ENCODE results near the gene CPA1. TPM values are rescaled to one million over a fixed set of nuclear protein-coding genes. Genes with fewer than 3 reads are reported as not detected.

The CPA1 gene
- total and polyA plus RNA-seq, 4 donors = 0.31 to 12.5 (median 0.73) TPM

GRCh38 chr7:130409067-130409711 is 28.9 kb downstream of the CPA1 start:
- WGBS, 2 donors = 62 to 69% methylated on average over 3 of the region's 3 CpGs
- ATAC-seq (ENCODE audit: insufficient read depth, low FRiP score) (no peak), DNase-seq (no peak)
- TF ChIP-seq, protein P1, sequence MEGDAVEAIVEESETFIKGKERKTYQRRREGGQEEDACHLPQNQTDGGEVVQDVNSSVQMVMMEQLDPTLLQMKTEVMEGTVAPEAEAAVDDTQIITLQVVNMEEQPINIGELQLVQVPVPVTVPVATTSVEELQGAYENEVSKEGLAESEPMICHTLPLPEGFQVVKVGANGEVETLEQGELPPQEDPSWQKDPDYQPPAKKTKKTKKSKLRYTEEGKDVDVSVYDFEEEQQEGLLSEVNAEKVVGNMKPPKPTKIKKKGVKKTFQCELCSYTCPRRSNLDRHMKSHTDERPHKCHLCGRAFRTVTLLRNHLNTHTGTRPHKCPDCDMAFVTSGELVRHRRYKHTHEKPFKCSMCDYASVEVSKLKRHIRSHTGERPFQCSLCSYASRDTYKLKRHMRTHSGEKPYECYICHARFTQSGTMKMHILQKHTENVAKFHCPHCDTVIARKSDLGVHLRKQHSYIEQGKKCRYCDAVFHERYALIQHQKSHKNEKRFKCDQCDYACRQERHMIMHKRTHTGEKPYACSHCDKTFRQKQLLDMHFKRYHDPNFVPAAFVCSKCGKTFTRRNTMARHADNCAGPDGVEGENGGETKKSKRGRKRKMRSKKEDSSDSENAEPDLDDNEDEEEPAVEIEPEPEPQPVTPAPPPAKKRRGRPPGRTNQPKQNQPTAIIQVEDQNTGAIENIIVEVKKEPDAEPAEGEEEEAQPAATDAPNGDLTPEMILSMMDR (IDR thresholded peaks at IDR 0.05; ENCODE audit: control extremely low read depth, extremely low read depth) = no peak
- H3K9ac ChIP-seq (ENCODE audit: insufficient read depth in 1 of 2, low read length in 2 of 2) = no peak overlapping the region
- H3K27me3 ChIP-seq (ENCODE audit: control insufficient read depth in 3 of 3, insufficient read depth in 3 of 3, low read length in 2 of 3) = no peaks in the 10 kb centered on the region
- no peaks in the 10 kb centered on the region for H3K9me3 ChIP-seq (ENCODE audit: control insufficient read depth in 4 of 4, insufficient read depth in 3 of 4, low read length in 3 of 4)
- no peak overlapping the region for H3K4me3 ChIP-seq
- no peak overlapping the region for H3K27ac ChIP-seq (ENCODE audit: low read depth in 1 of 2, low read length in 1 of 2)
- H3K4me1 ChIP-seq (ENCODE audit: control insufficient read depth in 5 of 5, insufficient read depth in 5 of 5, low read length in 5 of 5) = peaks cover 2 to 32% (median 5%) of the 10 kb centered on the region in 5 donors
- no peaks in the 10 kb centered on the region for H3K36me3 ChIP-seq (ENCODE audit: control insufficient read depth in 4 of 4, insufficient read depth in 4 of 4, low read length in 4 of 4)

DNA sequence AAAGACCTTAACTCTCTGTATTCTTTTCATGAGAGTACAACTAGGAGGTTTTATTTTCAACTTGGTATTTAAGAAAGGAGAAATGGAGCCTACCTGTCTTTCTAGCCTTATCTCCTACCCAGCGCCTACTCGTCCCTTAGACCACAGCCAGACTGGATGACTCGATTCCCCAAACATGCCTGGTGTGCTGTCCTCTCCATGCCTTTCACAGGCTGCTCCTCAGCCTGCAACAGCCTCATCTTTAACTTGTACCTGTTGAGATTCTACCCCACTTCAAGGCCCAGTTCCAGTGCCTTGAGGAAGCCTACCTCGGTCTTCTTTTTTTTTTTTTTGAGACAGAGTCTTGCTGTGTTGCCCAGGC is 29.4 kb downstream of the CPA1 start:
- ATAC-seq (ENCODE audit: insufficient read depth, low FRiP score) = no peak

DNA sequence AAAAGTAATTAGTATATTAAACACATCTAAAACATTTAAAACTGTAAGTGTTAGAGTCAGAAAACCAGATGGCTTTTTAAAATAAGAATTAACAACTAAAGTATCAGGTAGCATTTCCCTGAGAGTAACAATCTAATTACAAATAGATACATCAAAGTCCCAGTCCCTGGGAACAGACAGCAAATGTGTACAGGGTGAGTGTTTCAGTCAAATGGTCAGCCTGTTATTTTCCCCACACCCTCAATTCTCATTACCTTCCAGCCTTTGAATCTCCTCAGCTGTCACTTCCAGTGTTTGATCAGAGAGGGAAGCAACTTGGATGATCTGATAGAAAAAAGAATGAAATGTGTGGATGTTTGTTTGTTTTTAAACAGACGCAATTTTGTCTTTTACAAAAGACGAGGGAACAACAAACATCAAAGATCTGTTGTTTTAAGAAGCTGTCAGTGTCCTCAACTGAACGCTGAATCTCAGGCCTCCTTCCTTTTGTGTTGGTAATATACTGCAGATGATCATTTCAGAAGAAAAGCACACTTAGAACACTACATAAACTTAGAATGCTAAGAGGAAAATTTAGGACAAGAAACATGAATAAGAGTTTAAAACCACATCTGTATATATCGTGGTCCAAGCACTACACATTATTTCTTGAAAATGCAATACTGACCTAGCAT is 30.7 kb downstream of the CPA1 start:
- no peaks in the 10 kb centered on the region for H3K27me3 ChIP-seq (ENCODE audit: control insufficient read depth in 3 of 3, insufficient read depth in 3 of 3, low read length in 2 of 3)
- no peaks in the 10 kb centered on the region for H3K9me3 ChIP-seq (ENCODE audit: control insufficient read depth in 4 of 4, insufficient read depth in 3 of 4, low read length in 3 of 4)
- 71 to 87% methylated on average over 4 of the region's 4 CpGs for WGBS, 2 donors
- no peak overlapping the region for H3K27ac ChIP-seq (ENCODE audit: low read depth in 1 of 2, low read length in 1 of 2)
- H3K4me1 ChIP-seq (ENCODE audit: control insufficient read depth in 5 of 5, insufficient read depth in 5 of 5, low read length in 5 of 5) = peaks cover 2 to 32% (median 5%) of the 10 kb centered on the region in 5 donors
- H3K36me3 ChIP-seq (ENCODE audit: control insufficient read depth in 4 of 4, insufficient read depth in 4 of 4, low read length in 4 of 4) = no peaks in the 10 kb centered on the region
- ATAC-seq (ENCODE audit: insufficient read depth, low FRiP score) (no peak), DNase-seq (peak in 2 of 3 donors; percentile 51 to 60)
- TF ChIP-seq, protein P1 (IDR thresholded peaks at IDR 0.05; ENCODE audit: control extremely low read depth, extremely low read depth) = no peak
- no peak overlapping the region for H3K4me3 ChIP-seq
- H3K9ac ChIP-seq (ENCODE audit: insufficient read depth in 1 of 2, low read length in 2 of 2) = peak overlapping the region in 1 of 2 donors; percentile 16

More for the DNA sequence above, 29.4 kb downstream of the CPA1 start:
- TF ChIP-seq, protein P1 (IDR thresholded peaks at IDR 0.05; ENCODE audit: control extremely low read depth, extremely low read depth) = no peak
- H3K27ac ChIP-seq (ENCODE audit: low read depth in 1 of 2, low read length in 1 of 2) = no peak overlapping the region
- DNase-seq = no peak
- no peaks in the 10 kb centered on the region for H3K9me3 ChIP-seq (ENCODE audit: control insufficient read depth in 4 of 4, insufficient read depth in 3 of 4, low read length in 3 of 4)
- no peak overlapping the region for H3K9ac ChIP-seq (ENCODE audit: insufficient read depth in 1 of 2, low read length in 2 of 2)
- H3K4me1 ChIP-seq (ENCODE audit: control insufficient read depth in 5 of 5, insufficient read depth in 5 of 5, low read length in 5 of 5) = peaks cover 2 to 32% (median 5%) of the 10 kb centered on the region in 5 donors
- H3K27me3 ChIP-seq (ENCODE audit: control insufficient read depth in 3 of 3, insufficient read depth in 3 of 3, low read length in 2 of 3) = no peaks in the 10 kb centered on the region
- no peaks in the 10 kb centered on the region for H3K36me3 ChIP-seq (ENCODE audit: control insufficient read depth in 4 of 4, insufficient read depth in 4 of 4, low read length in 4 of 4)
- 80 to 81% methylated on average over 4 of the region's 4 CpGs for WGBS, 2 donors
- no peak overlapping the region for H3K4me3 ChIP-seq
